GM18517 (cell line): ENCODE measurements around the gene ADAM10.

Experiments used
- ATAC-seq: cut with Tn5 transposase; IDR thresholded peaks from one replicate; pipeline ENCODE4 v1.9.1; 2021; ENCODE audit warnings: mild to moderate bottlenecking, moderate library complexity; ENCODE audit not compliant: unreplicated experiment

Gene ADAM10

DNA sequence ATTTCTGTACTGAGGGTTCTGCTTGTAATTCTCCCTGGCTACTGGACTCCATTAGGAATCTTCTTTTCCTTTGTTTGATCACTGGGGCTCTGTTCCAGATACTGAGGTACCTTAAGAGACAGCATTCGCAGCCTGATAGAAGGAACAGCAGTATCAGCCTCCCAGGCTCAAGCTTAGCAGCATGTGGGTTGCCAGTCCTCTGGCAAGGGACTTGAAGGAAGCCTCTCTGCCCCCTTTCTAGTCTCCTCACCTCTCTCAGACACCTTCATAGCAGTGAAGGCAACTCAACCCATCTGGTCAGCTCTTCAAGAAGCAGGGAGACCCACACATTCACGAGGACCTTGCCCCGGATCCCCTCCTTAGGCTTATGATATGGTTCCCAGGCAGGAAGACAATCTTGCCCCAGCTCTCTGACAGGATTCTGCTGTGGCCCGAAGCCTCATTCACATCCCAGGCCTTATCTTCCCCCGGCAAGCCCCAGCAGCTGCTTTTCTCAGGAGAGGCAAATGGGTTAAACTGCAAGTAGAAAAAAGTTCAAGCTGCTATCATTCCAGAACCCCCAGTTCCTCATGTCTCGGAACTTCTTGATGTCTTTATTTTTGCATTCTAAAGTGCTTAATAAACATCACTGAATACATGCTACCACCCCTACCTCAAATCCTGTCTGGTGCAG lies 164.6 kb downstream of the ADAM10 start:
- no peak for ATAC-seq

DNA sequence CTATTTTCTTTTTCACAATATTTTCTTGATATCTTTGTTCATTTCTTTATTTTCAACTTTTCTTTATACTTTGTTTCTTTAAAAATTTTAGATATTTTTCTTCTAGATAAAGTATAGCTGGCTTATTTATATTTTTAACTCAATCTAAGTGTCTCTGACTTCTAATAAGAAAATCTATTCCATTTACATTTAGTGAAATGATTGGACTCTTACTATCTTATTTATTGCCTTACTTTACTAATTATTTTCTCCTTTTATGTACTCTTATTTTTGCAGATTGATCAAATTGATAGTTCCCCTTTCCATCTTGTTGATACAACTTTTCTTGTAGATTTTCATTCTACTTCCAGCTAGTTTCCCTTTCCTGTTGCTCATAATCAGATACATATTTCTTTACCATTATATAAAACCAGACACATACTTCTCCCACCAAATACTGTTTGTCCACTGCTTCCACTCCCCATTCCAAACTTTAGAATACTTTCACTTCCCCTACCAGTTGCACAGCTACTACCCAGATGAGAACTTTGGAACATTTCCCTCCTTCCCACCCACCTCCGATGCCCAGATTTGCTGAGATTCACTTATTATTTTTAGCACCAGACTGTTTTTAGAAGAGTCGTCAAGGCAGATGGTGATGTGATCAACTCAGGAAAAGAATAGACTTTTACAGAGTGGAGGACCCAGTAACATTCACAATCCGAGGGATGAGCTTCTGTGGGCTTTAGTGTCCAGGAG lies 166.2 kb downstream of the ADAM10 start:
- ATAC-seq, result no peak

DNA sequence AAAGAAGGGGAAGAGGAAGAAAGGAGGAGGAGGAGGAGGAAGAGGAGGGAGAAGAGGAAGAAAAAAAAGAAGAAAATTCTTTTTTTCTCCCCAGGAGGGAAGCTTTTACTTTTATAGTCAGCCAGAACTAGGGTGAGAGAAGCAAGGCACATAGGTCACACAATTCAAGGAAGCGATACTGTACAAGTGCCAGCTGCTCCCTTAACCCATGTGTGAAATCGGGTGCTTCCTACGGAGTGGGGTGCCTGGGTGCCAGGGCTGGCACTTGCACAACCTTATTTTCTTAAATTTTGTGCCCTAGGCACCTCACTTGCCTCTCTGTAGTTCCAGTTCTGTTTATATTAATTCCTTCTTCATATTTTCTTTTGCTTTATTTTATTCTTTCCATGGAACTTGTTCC lies 167.3 kb downstream of the ADAM10 start:
- no peak for ATAC-seq

GRCh38 chr15:58576657-58577056 lies 172.8 kb downstream of the ADAM10 start:
- no peak for ATAC-seq

GRCh38 chr15:58575045-58575786 lies 174.3 kb downstream of the ADAM10 start:
- ATAC-seq, result no peak

GRCh38 chr15:58574631-58575030 lies 174.9 kb downstream of the ADAM10 start:
- ATAC-seq, result no peak

DNA sequence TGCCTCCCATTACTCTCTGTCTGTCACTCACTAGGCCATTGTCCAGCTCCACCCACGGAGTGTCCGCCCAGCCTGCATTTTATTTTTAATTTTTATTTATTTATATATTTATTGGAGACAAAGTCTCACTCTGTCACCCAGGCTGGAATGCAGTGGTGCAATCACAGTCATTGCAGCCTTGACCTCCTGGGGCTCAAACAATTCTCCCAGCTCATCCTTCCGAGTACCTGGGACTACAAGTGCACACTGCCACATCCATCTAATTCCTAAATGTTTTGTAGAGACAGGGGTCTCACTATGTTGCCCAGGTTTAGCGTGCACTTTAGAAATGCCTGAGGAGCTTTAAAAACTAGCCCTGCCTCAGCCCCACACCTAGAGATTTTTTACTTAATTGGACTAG lies 176.2 kb downstream of the ADAM10 start:
- ATAC-seq, result no peak

GRCh38 chr15:58572521-58572920 lies 177.0 kb downstream of the ADAM10 start:
- no peak for ATAC-seq

- ATAC-seq, result no peak
Observed at GRCh38 chr15:58571491-58571890, 178.0 kb downstream of the ADAM10 start.

GRCh38 chr15:58569455-58569854 lies 180.1 kb downstream of the ADAM10 start:
- ATAC-seq, result no peak

GRCh38 chr15:58568157-58568571 lies 181.3 kb downstream of the ADAM10 start:
- no peak for ATAC-seq

GRCh38 chr15:58566029-58566428 lies 183.5 kb downstream of the ADAM10 start:
- ATAC-seq, result no peak

- ATAC-seq, result no peak
Observed at GRCh38 chr15:58565619-58566018, 183.9 kb downstream of the ADAM10 start.

DNA sequence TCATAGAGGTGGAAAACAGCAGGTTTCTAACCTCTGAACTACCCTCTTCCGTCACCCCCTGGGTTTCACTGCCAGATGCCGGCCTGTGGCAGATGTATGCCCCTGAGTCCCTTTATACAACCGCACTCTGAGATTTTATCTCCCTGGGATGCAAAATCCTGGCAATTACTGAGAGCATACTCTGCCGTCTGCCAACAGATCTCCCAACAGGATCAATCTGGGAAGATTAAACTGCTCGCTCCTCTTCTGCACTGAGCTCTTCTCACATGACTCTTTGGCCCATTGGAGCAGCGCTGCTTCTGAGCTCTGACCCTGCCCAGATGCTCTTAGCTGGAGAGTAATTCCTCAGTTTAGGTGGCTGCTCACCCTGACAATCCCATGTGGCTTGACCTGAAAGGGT lies 184.5 kb downstream of the ADAM10 start:
- no peak for ATAC-seq

DNA sequence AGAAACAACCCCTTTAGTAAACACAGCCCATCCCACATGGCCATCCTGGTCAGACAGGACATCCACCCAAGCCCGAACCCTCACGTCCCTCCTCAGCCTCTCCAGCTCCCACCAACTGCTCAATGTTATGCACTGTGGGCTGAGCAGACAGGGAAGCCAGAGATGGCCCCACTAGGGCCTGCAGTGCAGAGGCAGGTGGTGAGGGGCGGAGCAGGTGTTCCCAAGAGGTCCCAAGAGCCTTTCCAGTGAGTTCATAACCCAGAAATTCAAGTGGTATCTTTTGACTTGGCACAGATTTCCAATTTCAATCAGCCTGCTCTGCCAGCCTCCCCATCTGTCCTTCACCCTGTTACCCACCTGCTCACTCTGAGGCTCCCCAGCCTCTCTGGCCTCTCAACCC lies 187.4 kb downstream of the ADAM10 start:
- ATAC-seq, result no peak

- no peak for ATAC-seq
Observed at GRCh38 chr15:58561321-58561720, 188.2 kb downstream of the ADAM10 start.

DNA sequence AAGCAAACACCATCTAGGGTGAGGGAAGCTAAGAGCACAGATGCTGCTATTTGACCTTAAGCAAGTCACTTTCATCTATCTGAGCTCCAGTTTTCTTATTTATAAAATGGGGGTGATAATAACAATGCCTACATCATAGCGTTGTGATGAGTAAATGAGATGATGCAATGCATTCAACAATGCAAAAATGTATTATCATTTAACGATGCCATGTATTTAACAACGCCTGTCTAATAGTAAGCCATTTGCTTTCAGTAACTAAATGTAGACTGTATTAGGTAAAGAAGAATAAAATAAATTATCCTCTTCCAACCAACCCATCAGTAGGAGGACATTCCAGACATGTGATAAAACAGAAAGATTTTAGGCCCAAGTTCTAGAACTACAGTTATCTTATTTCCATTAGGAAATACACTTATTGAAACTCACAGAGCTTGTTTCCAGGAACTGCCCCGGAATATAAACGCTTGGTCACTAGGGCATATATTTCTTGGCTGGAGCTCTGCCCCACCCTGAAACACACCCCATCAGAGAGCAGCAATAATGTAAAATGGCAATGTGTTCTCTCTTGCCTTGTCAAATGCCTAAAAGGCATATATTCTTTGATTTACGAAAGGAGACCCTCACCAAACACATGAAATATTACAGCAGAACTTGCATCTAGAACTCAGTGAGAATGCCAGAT lies 189.5 kb downstream of the ADAM10 start:
- ATAC-seq, result no peak

DNA sequence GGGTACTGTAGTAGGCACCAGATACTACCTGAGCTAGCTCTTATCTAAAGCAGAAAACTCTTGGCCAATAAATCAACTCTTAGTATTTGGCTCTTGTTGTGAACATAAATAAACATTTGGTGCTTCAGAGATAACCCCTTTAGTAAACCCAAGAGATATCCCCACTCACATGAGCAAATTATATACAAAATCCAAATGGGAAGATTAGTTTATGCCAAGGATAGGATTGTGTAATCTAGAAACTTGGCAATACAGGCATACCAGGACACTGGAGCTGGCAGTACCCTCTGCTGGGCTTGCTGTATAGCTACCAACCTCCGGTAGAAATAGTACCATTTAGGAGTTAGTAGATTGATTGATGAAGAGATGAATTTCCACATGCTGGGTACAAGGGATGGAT lies 190.7 kb downstream of the ADAM10 start:
- ATAC-seq, result no peak

DNA sequence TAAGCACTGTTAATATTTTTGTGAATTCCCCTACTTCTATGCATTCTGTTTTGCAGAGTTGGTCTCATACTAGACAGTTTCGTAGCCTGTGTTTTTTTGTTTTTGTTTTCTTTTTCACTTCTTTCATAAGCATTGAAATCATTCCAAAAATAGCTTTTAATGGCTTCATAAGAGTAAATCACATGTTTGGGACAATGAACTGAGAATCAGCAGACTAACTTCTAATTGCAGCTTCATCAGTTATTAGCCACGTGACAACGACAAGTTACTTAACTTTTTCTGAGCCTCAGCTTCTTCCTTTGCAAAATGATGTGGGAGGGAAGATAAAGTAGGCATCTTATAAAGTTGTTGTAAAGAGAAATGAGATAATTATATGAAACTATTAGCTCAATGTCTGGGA lies 193.0 kb downstream of the ADAM10 start:
- no peak for ATAC-seq

GRCh38 chr15:58556028-58556361 lies 193.5 kb downstream of the ADAM10 start:
- no peak for ATAC-seq
